Measurements from ENCODE around the gene FOXE1. TPM values are rescaled to one million over a fixed set of nuclear protein-coding genes. Genes with fewer than 3 reads are reported as not detected.

FOXE1 gene
- total RNA-seq, 1 donor from 2014 or later, result 0.45 TPM

DNA sequence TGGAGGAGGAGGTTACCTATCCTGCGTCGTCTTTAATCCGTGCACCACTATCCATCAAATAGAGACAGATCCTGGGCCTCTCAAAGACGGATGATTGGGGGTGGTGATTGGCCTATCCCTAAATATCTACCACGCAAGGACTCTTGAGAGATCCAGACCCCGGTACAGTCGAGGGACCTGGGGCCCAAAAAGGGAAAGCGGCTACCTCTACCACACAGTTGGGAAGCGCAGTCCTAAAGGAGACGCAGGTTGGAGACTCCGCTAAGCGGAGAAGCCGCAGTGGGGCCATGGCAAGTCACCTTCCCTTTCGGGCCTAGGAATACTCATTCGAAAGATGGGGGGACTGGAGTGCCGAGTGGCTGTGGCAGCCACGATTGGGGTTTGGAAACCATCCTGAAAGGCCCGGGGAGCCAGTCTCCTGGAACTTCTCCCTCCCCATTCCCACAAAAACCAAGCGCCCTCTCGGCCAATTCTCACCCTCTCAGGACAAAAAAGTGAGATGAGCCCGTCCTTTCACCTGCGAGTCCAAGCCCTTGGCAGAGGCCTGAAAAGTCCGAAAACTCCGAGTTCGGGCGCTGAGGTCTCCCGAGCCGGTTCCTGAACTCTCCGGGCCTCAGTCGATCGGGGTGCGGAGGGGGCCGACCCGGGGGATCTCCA lies 499 bp upstream of the FOXE1 start:
- H3K27me3 ChIP-seq (ENCODE audit: insufficient read depth, low read length), result peaks cover 92% of the 10 kb centered on the region
- H3K9me3 Mint-ChIP-seq (ENCODE audit: unreplicated experiment), result peaks cover 14% of the 10 kb centered on the region
- H3K4me1 Mint-ChIP-seq (ENCODE audit: low read depth, unreplicated experiment), result no peaks in the 10 kb centered on the region
- H3K9me3 ChIP-seq (ENCODE audit: insufficient read depth, low read depth, low read length), result peaks cover 7% of the 10 kb centered on the region
- H3K9ac ChIP-seq (ENCODE audit: low read length), result no peak overlapping the region
- peaks cover 7% of the 10 kb centered on the region for H4K20me1 ChIP-seq (ENCODE audit: insufficient read depth, low read length)
- no peaks in the 10 kb centered on the region for H3K79me2 ChIP-seq (ENCODE audit: insufficient read depth, low read length)
- H3K4me1 ChIP-seq (ENCODE audit: insufficient read depth, low read length), result peaks cover 3% of the 10 kb centered on the region
- FAIRE-seq (no peak), DNase-seq (ENCODE audit: low read depth) (no peak)
- H3K27ac Mint-ChIP-seq (ENCODE audit: unreplicated experiment), result peak overlapping the region; percentile 75
- no peak overlapping the region for H2AFZ ChIP-seq (ENCODE audit: low read depth, low read length)
- peak; percentile 90 for TF ChIP-seq EZH2 (IDR thresholded peaks at IDR 0.05; ENCODE audit: insufficient read depth, low read length)
- TF ChIP-seq, protein P1, sequence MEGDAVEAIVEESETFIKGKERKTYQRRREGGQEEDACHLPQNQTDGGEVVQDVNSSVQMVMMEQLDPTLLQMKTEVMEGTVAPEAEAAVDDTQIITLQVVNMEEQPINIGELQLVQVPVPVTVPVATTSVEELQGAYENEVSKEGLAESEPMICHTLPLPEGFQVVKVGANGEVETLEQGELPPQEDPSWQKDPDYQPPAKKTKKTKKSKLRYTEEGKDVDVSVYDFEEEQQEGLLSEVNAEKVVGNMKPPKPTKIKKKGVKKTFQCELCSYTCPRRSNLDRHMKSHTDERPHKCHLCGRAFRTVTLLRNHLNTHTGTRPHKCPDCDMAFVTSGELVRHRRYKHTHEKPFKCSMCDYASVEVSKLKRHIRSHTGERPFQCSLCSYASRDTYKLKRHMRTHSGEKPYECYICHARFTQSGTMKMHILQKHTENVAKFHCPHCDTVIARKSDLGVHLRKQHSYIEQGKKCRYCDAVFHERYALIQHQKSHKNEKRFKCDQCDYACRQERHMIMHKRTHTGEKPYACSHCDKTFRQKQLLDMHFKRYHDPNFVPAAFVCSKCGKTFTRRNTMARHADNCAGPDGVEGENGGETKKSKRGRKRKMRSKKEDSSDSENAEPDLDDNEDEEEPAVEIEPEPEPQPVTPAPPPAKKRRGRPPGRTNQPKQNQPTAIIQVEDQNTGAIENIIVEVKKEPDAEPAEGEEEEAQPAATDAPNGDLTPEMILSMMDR (IDR thresholded peaks at IDR 0.05; ENCODE audit: insufficient read depth, low read depth, low read length), result no peak
- H3K4me2 ChIP-seq (ENCODE audit: low read length), result no peak overlapping the region
- no peak overlapping the region for H3K4me3 Mint-ChIP-seq (ENCODE audit: unreplicated experiment)
- H3K4me3 ChIP-seq (ENCODE audit: insufficient read depth, low read depth, low read length), result no peak overlapping the region
- peaks cover 79% of the 10 kb centered on the region for H3K27me3 Mint-ChIP-seq (ENCODE audit: low read depth, unreplicated experiment)
- no peaks in the 10 kb centered on the region for H3K36me3 Mint-ChIP-seq (ENCODE audit: low read depth, unreplicated experiment)
- H3K36me3 ChIP-seq (ENCODE audit: insufficient read depth, low read length), result no peaks in the 10 kb centered on the region
- H3K27ac ChIP-seq (ENCODE audit: low read depth, low read length), result no peak overlapping the region

DNA sequence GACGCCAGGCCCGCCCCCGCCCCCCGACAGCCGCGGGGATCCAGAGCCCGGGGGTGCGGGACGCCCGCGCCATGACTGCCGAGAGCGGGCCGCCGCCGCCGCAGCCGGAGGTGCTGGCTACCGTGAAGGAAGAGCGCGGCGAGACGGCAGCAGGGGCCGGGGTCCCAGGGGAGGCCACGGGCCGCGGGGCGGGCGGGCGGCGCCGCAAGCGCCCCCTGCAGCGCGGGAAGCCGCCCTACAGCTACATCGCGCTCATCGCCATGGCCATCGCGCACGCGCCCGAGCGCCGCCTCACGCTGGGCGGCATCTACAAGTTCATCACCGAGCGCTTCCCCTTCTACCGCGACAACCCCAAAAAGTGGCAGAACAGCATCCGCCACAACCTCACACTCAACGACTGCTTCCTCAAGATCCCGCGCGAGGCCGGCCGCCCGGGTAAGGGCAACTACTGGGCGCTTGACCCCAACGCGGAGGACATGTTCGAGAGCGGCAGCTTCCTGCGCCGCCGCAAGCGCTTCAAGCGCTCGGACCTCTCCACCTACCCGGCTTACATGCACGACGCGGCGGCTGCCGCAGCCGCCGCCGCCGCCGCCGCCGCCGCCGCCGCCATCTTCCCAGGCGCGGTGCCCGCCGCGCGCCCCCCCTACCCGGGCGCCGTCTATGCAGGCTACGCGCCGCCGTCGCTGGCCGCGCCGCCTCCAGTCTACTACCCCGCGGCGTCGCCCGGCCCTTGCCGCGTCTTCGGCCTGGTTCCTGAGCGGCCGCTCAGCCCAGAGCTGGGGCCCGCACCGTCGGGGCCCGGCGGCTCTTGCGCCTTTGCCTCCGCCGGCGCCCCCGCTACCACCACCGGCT lies 1.0 kb downstream of the FOXE1 start:
- no peak for DNase-seq (ENCODE audit: low read depth)
- H3K27me3 ChIP-seq (ENCODE audit: insufficient read depth, low read length), result peaks cover 93% of the 10 kb centered on the region
- no peaks in the 10 kb centered on the region for H3K36me3 Mint-ChIP-seq (ENCODE audit: low read depth, unreplicated experiment)
- H3K27ac ChIP-seq (ENCODE audit: low read depth, low read length), result no peak overlapping the region
- no peak overlapping the region for H3K27ac Mint-ChIP-seq (ENCODE audit: unreplicated experiment)
- H3K4me1 Mint-ChIP-seq (ENCODE audit: low read depth, unreplicated experiment), result peaks cover 3% of the 10 kb centered on the region
- FAIRE-seq, result no peak
- peaks cover 11% of the 10 kb centered on the region for H3K9me3 Mint-ChIP-seq (ENCODE audit: unreplicated experiment)
- H4K20me1 ChIP-seq (ENCODE audit: insufficient read depth, low read length), result peaks cover 10% of the 10 kb centered on the region
- peaks cover 4% of the 10 kb centered on the region for H3K4me1 ChIP-seq (ENCODE audit: insufficient read depth, low read length)
- H3K4me3 ChIP-seq (ENCODE audit: insufficient read depth, low read depth, low read length), result peak overlapping the region; percentile 33
- peak overlapping the region; percentile 73 for H2AFZ ChIP-seq (ENCODE audit: low read depth, low read length)
- no peaks in the 10 kb centered on the region for H3K36me3 ChIP-seq (ENCODE audit: insufficient read depth, low read length)
- H3K4me3 Mint-ChIP-seq (ENCODE audit: unreplicated experiment), result peak overlapping the region; percentile 73
- peaks cover 7% of the 10 kb centered on the region for H3K9me3 ChIP-seq (ENCODE audit: insufficient read depth, low read depth, low read length)
- peaks cover 81% of the 10 kb centered on the region for H3K27me3 Mint-ChIP-seq (ENCODE audit: low read depth, unreplicated experiment)
- no peak overlapping the region for H3K9ac ChIP-seq (ENCODE audit: low read length)
- peak; percentile 52 for TF ChIP-seq EZH2 (IDR thresholded peaks at IDR 0.05; ENCODE audit: insufficient read depth, low read length)
- TF ChIP-seq, protein P1 (IDR thresholded peaks at IDR 0.05; ENCODE audit: insufficient read depth, low read depth, low read length), result no peak
- H3K79me2 ChIP-seq (ENCODE audit: insufficient read depth, low read length), result no peaks in the 10 kb centered on the region
- H3K4me2 ChIP-seq (ENCODE audit: low read length), result peak overlapping the region; percentile 62
